ENCODE data around the gene NADK2.

DNA sequence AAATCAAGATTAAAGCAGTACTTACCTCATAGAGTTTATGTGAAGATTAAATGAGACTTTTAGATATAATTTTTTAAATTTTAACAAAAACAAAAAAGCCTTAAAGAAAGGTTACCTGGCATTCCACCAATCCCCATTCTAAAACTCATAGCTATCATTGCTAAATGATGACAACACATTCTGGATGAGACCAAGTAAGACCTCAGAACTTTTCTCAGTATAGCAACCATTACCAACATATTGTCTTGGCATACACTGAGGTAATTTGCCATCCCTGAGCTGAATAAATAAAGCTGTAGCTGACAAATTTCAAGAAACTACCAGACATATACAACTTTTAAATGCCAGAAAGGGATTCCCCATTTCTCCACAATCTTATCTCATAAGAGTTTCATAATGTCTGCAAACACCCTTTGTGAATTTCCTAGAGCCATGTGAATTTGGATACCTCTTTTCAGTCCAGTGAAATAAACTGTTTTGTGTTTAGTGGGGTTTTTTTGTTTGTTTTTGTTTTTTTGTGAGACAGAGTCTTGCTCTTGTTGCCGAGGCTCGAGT is 30.5 kb upstream of the NADK2 start:
- TF ChIP-seq CTCF (IDR thresholded peaks at IDR 0.05) (no peak), POLR2A (IDR thresholded peaks at IDR 0.05) (no peak), POLR2AphosphoS5 (IDR thresholded peaks at IDR 0.05) (no peak), EP300 (IDR thresholded peaks at IDR 0.05) (no peak)
